ENCODE data around the gene UMOD. TPM values are rescaled to one million over a fixed set of nuclear protein-coding genes. Genes with fewer than 3 reads are reported as not detected.

UMOD gene
- total RNA-seq, 2 experiments from 2014 or later, result not detected

GRCh38 chr16:20298452-20298851 is 54.1 kb downstream of the UMOD start:
- POLR2A ChIA-PET, result interaction anchor here (0.7 kb wide), 1 partner anchor 253 kb away, joined by 3 read pairs; no protein-coding TSS in a partner anchor
- CTCF ChIA-PET (ENCODE audit: unreplicated experiment), result no interaction called here
- no peaks in the 10 kb centered on the region for H3K79me2 ChIP-seq (ENCODE audit: insufficient read depth, low read depth, low read length)
- H3K4me2 ChIP-seq (ENCODE audit: low read length), result no peak overlapping the region
- H2AFZ ChIP-seq (ENCODE audit: low read length), result no peak overlapping the region
- DNase-seq (ENCODE audit: low spot score), result no peak
- H3K27ac ChIP-seq (ENCODE audit: low read depth, low read length, poor library complexity, severe bottlenecking), result no peak overlapping the region
- TF ChIP-seq EZH2phosphoT487 (IDR thresholded peaks at IDR 0.05; ENCODE audit: borderline replicate concordance, low read depth, low read length) (no peak), CTCF (conservative IDR thresholded peaks at IDR 0.05; ENCODE audit: low read length) (no peak)
- no peaks in the 10 kb centered on the region for H3K9me3 ChIP-seq (ENCODE audit: low read length)
- H3K4me3 ChIP-seq (ENCODE audit: low read depth, low read length, poor library complexity, severe bottlenecking), result no peak overlapping the region
- intact Hi-C loops (cut with micrococcal nuclease; ENCODE audit: unreplicated experiment), result no loop called here
- no TSS peak for BruUV-seq (replicated peaks)
- H3K9me2 ChIP-seq (ENCODE audit: insufficient read depth, low read length), result no peaks in the 10 kb centered on the region
- no peaks in the 10 kb centered on the region for H3K4me1 ChIP-seq (ENCODE audit: insufficient read depth, low read length, poor library complexity, severe bottlenecking)
- no peaks in the 10 kb centered on the region for H4K20me1 ChIP-seq (ENCODE audit: insufficient read depth, low read length)
- H3K36me3 ChIP-seq (ENCODE audit: insufficient read depth, low read length), result no peaks in the 10 kb centered on the region

- CTCF ChIA-PET (ENCODE audit: unreplicated experiment), result no interaction called here
- no peak for DNase-seq (ENCODE audit: low spot score)
- no peaks in the 10 kb centered on the region for H3K79me2 ChIP-seq (ENCODE audit: insufficient read depth, low read depth, low read length)
- H4K20me1 ChIP-seq (ENCODE audit: insufficient read depth, low read length), result no peaks in the 10 kb centered on the region
- no peaks in the 10 kb centered on the region for H3K9me3 ChIP-seq (ENCODE audit: low read length)
- POLR2A ChIA-PET, result no interaction called here
- intact Hi-C loops (cut with micrococcal nuclease; ENCODE audit: unreplicated experiment), result no loop called here
- no peak overlapping the region for H3K4me2 ChIP-seq (ENCODE audit: low read length)
- TF ChIP-seq EZH2phosphoT487 (IDR thresholded peaks at IDR 0.05; ENCODE audit: borderline replicate concordance, low read depth, low read length) (no peak), CTCF (conservative IDR thresholded peaks at IDR 0.05; ENCODE audit: low read length) (no peak)
- no peaks in the 10 kb centered on the region for H3K36me3 ChIP-seq (ENCODE audit: insufficient read depth, low read length)
- no peak overlapping the region for H3K27ac ChIP-seq (ENCODE audit: low read depth, low read length, poor library complexity, severe bottlenecking)
- BruUV-seq (replicated peaks), result no TSS peak
- no peak overlapping the region for H2AFZ ChIP-seq (ENCODE audit: low read length)
- no peaks in the 10 kb centered on the region for H3K9me2 ChIP-seq (ENCODE audit: insufficient read depth, low read length)
- H3K4me1 ChIP-seq (ENCODE audit: insufficient read depth, low read length, poor library complexity, severe bottlenecking), result no peaks in the 10 kb centered on the region
- H3K4me3 ChIP-seq (ENCODE audit: low read depth, low read length, poor library complexity, severe bottlenecking), result no peak overlapping the region
These were observed 61.0 kb downstream of the UMOD start for GRCh38 chr16:20291208-20292206.

GRCh38 chr16:20289571-20289970 is 62.9 kb downstream of the UMOD start:
- TF ChIP-seq CTCF (conservative IDR thresholded peaks at IDR 0.05; ENCODE audit: low read length), result no peak
- no peak for TF ChIP-seq EZH2phosphoT487 (IDR thresholded peaks at IDR 0.05; ENCODE audit: borderline replicate concordance, low read depth, low read length)
- intact Hi-C loops (cut with micrococcal nuclease; ENCODE audit: unreplicated experiment), result no loop called here
- Histone ChIP-seq H2AFZ (ENCODE audit: low read length) (no peak overlapping the region), H3K36me3 (ENCODE audit: insufficient read depth, low read length) (no peaks in the 10 kb centered on the region), H3K4me1 (ENCODE audit: insufficient read depth, low read length, poor library complexity, severe bottlenecking) (no peaks in the 10 kb centered on the region), H3K4me3 (ENCODE audit: low read depth, low read length, poor library complexity, severe bottlenecking) (no peak overlapping the region), H3K9me3 (ENCODE audit: low read length) (no peaks in the 10 kb centered on the region), H3K4me2 (ENCODE audit: low read length) (no peak overlapping the region), H4K20me1 (ENCODE audit: insufficient read depth, low read length) (no peaks in the 10 kb centered on the region), H3K9me2 (ENCODE audit: insufficient read depth, low read length) (no peaks in the 10 kb centered on the region), H3K27ac (ENCODE audit: low read depth, low read length, poor library complexity, severe bottlenecking) (no peak overlapping the region), H3K79me2 (ENCODE audit: insufficient read depth, low read depth, low read length) (no peaks in the 10 kb centered on the region)
- ChIA-PET POLR2A (no interaction called here), CTCF (ENCODE audit: unreplicated experiment) (no interaction called here)
- no peak for DNase-seq (ENCODE audit: low spot score)
- BruUV-seq (replicated peaks), result no TSS peak
